GM21576 (cell line): ENCODE results near the gene FAM174A.
"Not testable (repeated sequence)": the region's sequence is repeated elsewhere in the genome, so short reads cannot be mapped to it uniquely, and the experiment has no call there.

Experiments used
- ATAC-seq: cut with Tn5 transposase; IDR thresholded peaks from one replicate; pipeline ENCODE4 v1.9.1; 2021; ENCODE audit warnings: mild to moderate bottlenecking, moderate library complexity; ENCODE audit not compliant: unreplicated experiment

Gene FAM174A

DNA sequence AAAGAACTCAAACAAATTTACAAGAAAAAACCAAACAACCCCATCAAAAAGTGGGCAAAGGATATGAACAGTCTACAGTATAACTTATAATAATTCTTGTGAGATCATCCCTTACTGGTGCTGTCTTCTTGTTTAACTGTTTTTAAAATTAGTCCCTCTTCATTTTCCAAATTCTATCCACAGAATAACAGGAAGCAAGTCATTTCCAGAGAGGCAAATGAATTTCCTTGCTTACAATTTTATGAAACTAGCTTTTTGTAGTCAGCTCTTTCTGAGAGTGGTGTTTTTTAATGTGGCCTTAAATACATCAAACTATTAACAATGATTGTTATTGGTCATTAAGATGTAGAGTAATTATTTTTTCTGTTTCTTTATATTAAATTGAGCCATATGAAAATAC, 40.6 kb downstream of the FAM174A start:
- ATAC-seq = no peak

DNA sequence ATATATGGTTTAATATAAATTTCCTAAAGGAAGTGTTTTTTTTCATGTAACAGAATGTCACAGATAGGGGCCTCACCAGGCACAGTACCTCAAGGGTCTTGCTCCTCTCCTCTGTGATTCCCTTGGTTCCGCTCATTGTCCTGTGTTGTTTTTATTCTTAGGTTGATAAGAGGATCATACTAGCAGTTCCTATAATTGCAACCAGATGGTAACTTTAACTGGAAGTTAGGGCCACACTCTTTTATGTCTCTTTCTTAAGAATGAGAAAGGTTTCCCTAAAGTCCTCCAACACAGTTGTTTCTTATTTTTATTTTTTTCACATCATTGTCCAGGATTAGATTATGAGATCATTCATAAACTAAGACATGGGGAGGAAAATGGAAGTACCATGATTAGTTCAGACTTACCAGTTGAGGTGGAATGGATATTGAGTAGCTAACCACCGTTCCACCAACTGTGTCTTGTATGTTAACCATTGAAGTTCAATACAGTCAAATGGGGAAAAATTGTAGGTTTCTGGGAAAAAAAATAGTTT, 41.1 kb downstream of the FAM174A start:
- no peak for ATAC-seq

DNA sequence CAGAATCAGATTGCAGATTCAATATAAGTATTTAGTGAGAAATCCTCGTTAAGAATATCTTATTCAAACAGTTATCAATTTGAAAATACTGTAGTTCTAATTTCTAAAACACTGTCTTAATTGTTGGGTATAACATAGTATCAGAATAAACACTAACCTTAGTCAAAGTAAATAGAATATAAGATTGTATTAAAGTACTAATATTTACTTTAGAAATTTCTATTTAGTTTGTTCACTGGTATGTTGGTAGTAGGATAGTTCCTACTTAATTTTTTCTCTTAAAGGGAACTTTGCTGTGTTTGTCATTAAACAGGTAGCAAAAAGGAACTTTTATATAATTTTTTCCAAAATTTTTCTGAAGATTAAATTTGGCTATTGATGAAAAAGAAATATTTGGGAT, 42.3 kb downstream of the FAM174A start:
- ATAC-seq = no peak

DNA sequence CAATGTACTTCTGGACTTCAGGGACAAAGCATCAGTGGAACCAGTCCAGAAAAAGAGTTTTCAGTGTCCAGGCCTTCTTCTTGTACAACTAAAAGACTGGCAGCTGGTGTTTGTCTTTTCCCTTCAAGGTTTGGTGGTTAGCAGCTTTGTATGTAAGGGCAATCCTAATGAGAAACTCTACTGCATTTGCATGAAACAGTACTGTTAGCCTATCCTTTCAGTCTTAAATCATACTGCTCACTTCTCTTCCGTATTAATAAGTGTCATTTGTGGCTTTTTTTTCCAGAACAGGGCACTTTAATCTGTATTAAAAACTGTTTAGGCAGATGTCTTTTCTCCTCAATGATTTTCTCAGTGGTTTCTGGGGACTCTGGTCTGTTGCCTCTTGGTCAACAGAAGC, 48.9 kb downstream of the FAM174A start:
- peak; percentile 93 for ATAC-seq

DNA sequence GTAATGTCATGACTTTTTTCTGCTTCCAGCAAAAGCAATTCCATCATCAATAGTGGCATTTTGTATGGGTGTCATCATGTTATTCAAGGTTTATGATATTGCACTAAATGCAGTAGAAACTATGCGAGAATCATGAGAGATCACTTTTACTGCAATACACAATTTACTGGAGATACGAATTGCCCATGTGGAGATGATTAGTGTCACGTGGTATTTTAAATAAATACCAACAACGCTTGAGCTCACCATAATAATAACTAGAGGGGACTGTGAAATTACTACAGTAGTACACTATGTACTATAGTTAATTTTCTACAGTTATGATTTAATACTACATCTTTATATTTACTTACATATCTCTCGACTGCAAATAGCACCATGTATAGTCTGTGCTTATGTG, 49.7 kb downstream of the FAM174A start:
- ATAC-seq = no peak

DNA sequence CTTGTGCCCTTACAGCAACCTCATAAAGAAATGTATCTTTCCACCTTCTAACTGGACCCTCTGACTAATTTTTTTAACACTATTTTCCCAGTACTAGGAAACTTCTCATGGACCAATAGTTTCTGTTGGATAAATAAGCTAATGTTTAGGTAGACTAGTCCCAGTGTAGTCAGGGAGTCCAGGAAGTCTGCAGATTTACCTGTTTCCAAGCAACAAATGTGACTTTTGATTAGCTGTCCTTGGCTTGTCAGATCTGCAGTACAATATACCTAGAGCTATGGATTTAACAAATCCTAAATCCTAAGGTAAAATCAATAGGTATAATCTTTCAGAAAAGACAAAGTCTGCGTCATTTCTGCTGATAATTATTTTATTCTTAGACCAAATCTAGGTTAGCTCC, 55.7 kb downstream of the FAM174A start:
- no peak for ATAC-seq

DNA sequence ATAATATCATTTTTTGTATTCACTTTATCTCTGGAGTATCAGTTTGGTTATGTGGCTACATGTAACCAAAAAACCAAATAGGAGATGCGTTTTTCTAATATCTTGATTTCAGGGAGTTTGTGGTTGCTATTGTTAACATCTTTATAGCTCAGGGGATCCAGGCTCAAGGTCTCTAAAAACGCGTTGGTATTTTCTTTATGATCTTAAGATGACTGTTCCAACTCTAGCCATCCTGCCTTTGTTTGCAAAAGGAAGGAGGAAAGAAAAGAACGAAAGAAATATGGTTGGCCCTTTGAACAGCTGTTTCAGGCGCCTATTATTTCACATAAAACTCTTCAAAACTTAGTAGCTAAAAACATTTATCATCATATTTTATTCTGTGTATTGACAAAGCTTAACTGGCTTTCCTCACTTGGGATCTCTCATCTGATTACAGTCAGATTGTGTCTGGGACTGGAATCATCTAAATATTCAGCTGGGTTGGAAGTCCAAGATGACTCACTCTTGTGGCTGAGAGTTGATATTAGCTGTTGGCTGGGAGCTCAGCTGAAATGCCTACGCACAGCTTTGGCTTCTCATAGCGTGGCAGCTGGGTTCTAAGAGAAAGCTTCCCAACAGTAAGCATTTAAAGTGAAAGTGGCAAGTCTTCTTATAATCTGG, 60.1 kb downstream of the FAM174A start:
- ATAC-seq = no peak

DNA sequence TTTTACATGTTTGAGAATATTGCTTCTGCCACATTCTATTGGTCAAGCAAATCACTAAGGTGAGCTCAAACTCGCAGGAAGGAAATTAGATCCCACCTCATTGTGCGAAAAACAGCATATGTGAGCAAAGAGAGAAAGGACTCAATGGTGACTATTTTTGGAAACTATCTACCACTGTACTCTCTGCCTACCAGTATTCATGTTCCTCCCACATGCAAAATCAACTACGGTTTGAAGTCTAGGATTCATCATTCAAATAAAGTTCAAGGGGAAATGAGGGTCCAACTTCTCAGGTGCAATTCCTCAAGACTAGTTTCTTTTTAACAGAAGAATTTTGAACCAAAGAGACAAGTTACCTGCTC, 60.6 kb downstream of the FAM174A start:
- ATAC-seq = no peak

DNA sequence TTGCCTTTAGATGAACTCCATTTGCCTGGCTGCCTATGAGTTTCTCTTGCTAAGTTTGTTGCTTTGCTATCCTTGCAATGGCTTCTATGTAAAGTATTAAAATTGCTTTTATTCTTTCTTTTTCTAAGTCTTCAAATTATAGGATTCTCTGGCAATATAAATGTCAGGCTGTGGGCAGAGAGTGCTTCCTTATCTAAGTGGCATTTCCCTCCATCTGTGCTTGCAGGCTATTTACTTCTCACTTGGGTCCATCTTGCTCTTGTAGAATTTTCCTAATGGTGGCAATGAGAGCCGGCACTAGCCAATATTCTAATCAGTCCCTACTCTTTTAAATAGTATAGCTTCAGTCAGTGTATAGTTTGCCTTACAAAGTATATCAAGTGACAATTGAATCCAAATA, 63.3 kb downstream of the FAM174A start:
- no peak for ATAC-seq

DNA sequence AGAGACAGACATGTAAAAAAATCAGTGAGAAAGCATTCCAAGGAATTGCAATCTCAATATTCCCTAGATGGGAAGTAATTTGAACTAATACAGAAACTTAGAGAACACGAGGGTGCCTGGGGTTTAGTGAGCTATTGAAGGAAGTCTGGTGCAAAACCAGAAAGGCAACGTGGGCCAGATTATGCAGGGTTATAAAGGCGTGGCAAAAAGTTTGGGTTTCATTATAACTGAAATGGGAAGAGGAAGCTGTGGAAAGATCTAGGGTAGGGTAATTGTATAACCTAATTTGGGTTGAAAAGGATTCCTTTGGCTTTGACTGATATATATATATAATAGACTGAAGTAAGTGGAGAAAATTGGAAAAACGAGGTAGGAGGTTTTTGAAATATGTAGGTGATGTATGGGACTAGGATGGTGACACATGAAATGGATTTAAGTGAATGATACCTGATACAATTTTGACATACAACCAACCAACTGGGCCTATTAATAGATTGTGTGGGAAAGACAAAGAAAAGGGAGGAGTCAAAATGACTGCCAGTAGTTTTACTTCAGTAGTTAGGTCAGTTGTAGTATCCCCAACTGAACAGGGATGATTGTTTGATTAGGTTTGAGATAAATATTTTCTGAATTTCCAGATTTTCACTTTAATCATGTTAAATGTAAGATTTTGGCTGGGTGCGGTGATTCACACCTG, 65.3 kb downstream of the FAM174A start:
- ATAC-seq = no peak

DNA sequence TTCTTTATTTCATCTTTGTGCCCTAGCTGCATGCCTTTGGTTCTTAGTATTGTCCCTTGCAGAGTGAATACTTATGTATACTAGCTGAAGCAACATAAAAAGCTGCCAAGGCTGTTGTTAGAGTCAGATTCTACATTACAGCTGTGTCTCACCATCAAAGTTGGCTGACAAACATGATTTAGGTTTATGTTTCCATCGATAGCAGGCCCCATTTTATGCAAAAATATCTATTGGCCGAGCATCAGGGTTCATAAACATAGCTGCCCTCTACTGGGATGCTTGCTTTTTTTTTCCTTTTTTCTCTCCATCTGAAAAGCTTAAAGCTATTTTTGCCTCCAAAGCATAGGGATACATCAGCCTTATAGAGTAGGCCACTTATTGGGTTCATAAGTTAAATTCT, 68.0 kb downstream of the FAM174A start:
- no peak for ATAC-seq

DNA sequence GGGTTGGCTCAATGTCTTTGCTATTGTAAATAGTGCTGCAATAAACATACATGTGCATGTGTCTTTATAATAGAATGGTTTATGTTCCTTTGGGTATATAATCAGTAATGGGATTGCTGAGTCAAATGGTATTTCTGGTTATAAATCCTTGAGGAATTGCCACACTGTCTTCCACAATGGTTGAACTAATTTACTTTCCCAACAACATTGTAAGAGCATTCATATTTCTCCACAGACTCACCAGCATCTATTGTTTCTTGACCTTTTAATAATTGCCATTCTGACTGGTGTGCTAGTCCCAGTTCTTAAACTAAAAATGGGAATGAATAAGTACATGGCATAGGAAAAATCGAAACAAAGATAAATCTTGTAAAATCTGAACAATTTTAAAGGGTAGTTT, 68.8 kb downstream of the FAM174A start:
- not testable (repeated sequence) for ATAC-seq

DNA sequence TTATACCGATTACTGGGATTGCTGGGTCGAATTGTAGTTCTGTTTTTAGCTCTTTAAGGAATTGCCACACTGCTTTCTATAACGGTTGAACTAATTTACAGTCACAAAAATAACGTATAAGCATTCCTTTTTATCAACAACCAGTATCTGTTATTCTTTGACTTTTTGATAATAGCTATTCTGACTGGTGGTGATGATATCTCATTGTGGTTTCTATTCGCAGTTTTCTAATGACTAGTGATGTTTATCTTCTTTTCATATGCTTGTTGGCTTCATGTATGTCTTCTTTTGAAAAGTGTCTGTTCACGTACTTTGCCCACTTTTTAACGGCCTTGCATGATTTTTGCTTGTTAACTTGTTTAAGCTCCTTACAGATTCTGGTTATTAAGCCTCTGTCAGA, 74.4 kb downstream of the FAM174A start:
- no peak for ATAC-seq

DNA sequence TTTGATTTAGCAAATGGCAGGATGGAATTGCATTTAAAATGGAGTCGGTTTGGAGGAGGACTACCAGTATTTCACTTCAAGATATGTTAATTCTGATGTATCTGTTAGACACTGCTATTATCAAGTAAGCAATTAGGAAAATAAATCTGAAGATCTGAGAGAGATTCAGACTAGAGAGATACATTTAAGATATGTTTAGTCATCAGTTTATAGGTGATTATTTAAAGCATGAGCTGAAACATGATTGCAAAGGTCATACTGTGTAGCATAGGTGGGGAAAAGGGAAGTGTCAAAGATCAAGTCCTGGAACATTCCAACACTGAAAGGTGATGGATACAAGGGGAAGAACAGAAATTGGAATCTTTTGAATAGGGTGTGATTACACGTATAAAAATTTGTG, 79.1 kb downstream of the FAM174A start:
- no peak for ATAC-seq

DNA sequence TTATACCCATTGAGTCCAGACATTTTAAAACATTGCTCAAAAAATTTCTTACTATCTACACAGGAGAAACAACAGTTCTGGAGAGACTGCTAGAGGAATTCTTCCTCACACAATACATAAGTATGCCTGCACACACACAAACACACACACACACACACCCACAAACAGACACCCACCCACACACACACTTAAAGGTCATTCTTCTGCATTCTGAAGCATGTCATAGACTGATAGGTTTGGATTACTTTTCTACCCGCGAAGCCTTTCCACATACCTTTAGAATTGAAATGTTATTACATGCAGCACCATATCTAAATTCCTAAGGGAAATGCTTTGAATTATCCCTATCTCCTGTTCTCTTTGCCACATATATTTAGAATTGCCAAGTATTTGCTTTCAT, 80.2 kb downstream of the FAM174A start:
- ATAC-seq = no peak

DNA sequence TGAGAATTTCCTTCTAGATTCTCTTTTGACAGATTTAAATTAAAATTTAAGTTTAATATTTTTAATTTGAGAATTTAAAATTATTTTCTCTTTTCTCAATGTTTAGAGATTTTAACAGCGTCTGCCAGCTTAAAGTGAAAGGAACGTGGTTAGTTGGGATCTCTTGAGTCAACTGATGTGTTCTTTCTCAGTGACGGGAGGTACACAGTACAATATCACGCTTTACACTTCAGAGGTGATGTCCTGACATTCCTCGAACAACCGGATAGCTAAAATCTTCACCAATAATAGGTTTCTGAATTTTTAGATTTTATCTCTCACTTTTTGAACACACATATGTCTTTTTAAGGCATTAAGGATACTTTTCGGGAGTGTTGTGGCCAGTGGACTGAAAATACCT, 81.1 kb downstream of the FAM174A start:
- no peak for ATAC-seq

DNA sequence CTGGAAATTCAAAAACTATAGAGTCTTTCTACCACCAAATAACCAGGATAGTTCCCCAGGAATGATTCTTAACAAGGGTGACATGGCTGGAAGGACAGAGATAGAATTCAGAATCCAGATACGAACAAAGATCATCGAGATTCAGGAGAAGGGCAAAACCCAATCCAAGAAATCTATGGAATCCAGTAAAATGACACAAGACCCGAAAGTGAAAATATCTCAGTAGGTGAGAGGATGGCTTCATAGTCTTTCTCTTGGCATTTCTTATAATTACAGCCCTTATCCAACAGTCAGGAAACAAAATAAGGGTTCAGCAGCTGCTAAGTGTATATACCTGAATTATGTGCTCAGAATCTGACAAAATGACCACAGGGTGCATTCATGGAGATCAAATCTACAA, 81.8 kb downstream of the FAM174A start:
- ATAC-seq = no peak

DNA sequence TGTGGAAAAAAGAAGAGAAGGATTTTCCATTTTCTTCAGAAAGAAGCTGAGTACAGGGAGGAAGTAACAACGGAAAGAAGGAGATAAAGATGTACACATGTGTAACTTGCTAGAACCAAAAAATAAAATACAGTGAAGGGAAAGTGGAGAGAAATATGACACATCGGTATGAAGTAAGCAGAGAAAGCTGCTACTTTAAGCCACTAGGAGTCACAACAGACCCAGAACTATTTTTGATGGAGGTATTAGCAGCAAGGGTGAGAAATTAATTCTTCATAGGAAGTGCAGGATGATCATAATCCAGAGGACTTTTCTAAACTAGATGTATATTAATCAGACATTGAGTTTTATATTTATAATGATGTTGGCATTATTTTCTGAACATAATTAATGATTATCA, 88.5 kb downstream of the FAM174A start:
- ATAC-seq = peak; percentile 88

DNA sequence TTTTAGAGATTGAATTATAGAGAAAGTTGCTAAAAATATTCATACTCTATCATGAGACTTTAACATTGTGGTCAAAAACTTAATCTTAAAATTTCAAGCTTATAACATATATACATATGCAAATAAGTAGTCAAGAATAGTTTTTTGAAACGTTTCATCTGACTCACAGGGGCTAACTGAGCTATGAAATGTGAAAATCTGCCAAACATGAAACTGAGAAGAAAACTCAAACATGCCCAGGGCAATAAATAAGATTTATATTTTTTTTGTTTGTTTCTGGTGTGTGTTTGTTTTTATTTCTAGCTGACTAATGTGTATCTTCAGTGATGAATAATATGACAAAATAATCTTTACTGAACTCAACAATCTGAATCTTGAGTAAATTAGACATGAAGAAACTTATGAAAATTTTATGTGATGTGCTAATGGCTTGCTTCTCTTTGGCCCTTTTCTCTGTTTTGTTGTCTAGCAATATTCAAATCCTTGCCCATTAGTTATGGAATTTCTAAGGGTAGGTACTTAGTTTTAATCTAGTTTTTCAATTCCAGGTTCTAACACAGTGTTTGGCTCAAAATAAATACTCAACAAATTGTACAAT, 99.9 kb downstream of the FAM174A start:
- peak; percentile 64 for ATAC-seq
